NCI-H345 treated with DMSO at 0.1 percent for 48 hours (cell line): Measurements from ENCODE around the gene SLC25A41.
"Not testable (repeated sequence)": the region's sequence is repeated elsewhere in the genome, so short reads cannot be mapped to it uniquely, and the experiment has no call there.

Experiments used
- DNase-seq: peaks from one replicate; lab custom pipeline; 2025; ENCODE audit not compliant: unreplicated experiment; lab: John Stamatoyannopoulos, UW

SLC25A41 gene

GRCh38 chr19:6428692-6429418 is 4.7 kb downstream of the SLC25A41 start:
- not testable (repeated sequence) for DNase-seq

- DNase-seq = no peak
Observed at GRCh38 chr19:6427131-6427530, 6.4 kb downstream of the SLC25A41 start.

GRCh38 chr19:6425732-6426620 is 7.6 kb downstream of the SLC25A41 start:
- no peak for DNase-seq

GRCh38 chr19:6424939-6425731 is 8.4 kb downstream of the SLC25A41 start:
- DNase-seq = peak; percentile 100

- DNase-seq = no peak
Observed at GRCh38 chr19:6424195-6424938, 9.2 kb downstream of the SLC25A41 start, which contains the start of gene KHSRP. Gene KHSRP (minus strand): TSS chr19:6424811. CDS start chr19:6424701, 110 bp downstream.

- no peak for DNase-seq
Observed at GRCh38 chr19:6423499-6424194, 9.9 kb downstream of the SLC25A41 start.

GRCh38 chr19:6421075-6422014 is 12.2 kb downstream of the SLC25A41 start:
- no peak for DNase-seq

- no peak for DNase-seq
Observed at GRCh38 chr19:6418562-6418932, 15.0 kb downstream of the SLC25A41 start.

- no peak for DNase-seq
Observed at GRCh38 chr19:6417713-6418561, 15.6 kb downstream of the SLC25A41 start.

- DNase-seq = no peak
Observed at GRCh38 chr19:6416658-6417405, 16.7 kb downstream of the SLC25A41 start.

- DNase-seq = no peak
Observed at GRCh38 chr19:6415591-6416190, 17.9 kb downstream of the SLC25A41 start.

- DNase-seq = no peak
Observed at GRCh38 chr19:6414793-6415590, 18.6 kb downstream of the SLC25A41 start.

- DNase-seq = no peak
Observed at GRCh38 chr19:6413721-6414643, 19.6 kb downstream of the SLC25A41 start.

- DNase-seq = no peak
Observed at GRCh38 chr19:6413291-6413690, 20.3 kb downstream of the SLC25A41 start.
